ENCODE data around the gene FBXW7.

DNA sequence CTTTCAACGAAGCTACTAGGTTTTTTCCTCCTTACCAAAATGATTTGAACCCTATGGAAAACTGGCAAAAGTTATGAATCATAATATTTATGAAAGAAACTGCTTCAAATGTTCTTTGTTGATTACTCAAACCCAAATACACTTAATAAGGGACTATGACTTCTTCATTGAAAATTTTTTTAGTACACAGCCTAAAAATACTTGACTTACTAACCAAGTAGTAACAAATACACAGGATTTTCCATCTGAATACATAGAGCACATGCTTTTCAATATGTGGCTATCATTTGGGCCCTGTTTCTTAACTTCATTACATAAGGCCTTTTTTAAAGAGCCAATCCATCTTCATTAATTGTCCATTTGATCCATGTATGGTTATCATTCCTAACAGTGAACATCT is 171.5 kb downstream of the FBXW7 start:
- TF ChIP-seq, protein P1, sequence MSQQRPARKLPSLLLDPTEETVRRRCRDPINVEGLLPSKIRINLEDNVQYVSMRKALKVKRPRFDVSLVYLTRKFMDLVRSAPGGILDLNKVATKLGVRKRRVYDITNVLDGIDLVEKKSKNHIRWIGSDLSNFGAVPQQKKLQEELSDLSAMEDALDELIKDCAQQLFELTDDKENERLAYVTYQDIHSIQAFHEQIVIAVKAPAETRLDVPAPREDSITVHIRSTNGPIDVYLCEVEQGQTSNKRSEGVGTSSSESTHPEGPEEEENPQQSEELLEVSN (IDR thresholded peaks at IDR 0.05): no peak
- TF ChIP-seq, protein P2, sequence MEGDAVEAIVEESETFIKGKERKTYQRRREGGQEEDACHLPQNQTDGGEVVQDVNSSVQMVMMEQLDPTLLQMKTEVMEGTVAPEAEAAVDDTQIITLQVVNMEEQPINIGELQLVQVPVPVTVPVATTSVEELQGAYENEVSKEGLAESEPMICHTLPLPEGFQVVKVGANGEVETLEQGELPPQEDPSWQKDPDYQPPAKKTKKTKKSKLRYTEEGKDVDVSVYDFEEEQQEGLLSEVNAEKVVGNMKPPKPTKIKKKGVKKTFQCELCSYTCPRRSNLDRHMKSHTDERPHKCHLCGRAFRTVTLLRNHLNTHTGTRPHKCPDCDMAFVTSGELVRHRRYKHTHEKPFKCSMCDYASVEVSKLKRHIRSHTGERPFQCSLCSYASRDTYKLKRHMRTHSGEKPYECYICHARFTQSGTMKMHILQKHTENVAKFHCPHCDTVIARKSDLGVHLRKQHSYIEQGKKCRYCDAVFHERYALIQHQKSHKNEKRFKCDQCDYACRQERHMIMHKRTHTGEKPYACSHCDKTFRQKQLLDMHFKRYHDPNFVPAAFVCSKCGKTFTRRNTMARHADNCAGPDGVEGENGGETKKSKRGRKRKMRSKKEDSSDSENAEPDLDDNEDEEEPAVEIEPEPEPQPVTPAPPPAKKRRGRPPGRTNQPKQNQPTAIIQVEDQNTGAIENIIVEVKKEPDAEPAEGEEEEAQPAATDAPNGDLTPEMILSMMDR (IDR thresholded peaks at IDR 0.05; ENCODE audit: control extremely low read depth in 1 of 3, insufficient read depth in 1 of 3, low read depth in 1 of 3, low read length in 3 of 3): no peak
- no peak for TF ChIP-seq POLR2A (IDR thresholded peaks at IDR 0.05; ENCODE audit: control extremely low read depth in 1 of 2, low read depth in 2 of 2, low read length in 2 of 2)
- no peak for TF ChIP-seq POLR2AphosphoS5 (IDR thresholded peaks at IDR 0.05; ENCODE audit: low read depth, low read length)
- TF ChIP-seq SRF (IDR thresholded peaks at IDR 0.05; ENCODE audit: low read depth, low read length): no peak
- TF ChIP-seq GABPA (IDR thresholded peaks at IDR 0.05; ENCODE audit: borderline replicate concordance, insufficient read depth, low read length): no peak
- no peak for TF ChIP-seq KDM5A (IDR thresholded peaks at IDR 0.05; ENCODE audit: low read length)
- TF ChIP-seq RFX5 (IDR thresholded peaks at IDR 0.05; ENCODE audit: borderline replicate concordance, low read depth, low read length): no peak
- TF ChIP-seq JUN (IDR thresholded peaks at IDR 0.05; ENCODE audit: low read depth, low read length): no peak
- TF ChIP-seq TAF1 (IDR thresholded peaks at IDR 0.05; ENCODE audit: low read depth, low read length): no peak
- no peak for TF ChIP-seq RAD21 (IDR thresholded peaks at IDR 0.05 in 1 of 2, conservative IDR thresholded peaks at IDR 0.05 in 1 of 2; ENCODE audit: low read depth in 2 of 2, low read length in 2 of 2)
